GM13976 (cell line): Measurements from ENCODE around the gene UBXN6.

Source experiments
- DNase-seq: peaks from one replicate; pipeline ENCODE4 v3.0.0; 2012; ENCODE audit warnings: low spot score
- in situ Hi-C: fragments of 300-500 bp; cut with MboI; formaldehyde crosslinking; loops from one replicate; pipeline ENCODE4 v1.12.0; 2022; ENCODE audit warnings: low sequenced_read_pairs, mixed read lengths, inconsistent platforms; ENCODE audit not compliant: unreplicated experiment
- TF ChIP-seq, protein P1 (sequence below): IDR thresholded peaks from 2 replicates; pipeline ENCODE4 v1.5.1; 2012; ENCODE audit warnings: borderline replicate concordance, mild to moderate bottlenecking; ENCODE audit not compliant: insufficient read depth; ENCODE audit errors: extremely low read depth, missing control alignments, control extremely low read depth

The UBXN6 gene

GRCh38 chr19:4472174-4472974, 14.8 kb upstream of the UBXN6 start, which contains the start of gene HDGFL2:
Gene HDGFL2 (plus strand): TSS chr19:4472297. CDS start chr19:4472351, 54 bp downstream.
- in situ Hi-C loops, result no loop called here
- DNase-seq, result no peak
- TF ChIP-seq, protein P1, sequence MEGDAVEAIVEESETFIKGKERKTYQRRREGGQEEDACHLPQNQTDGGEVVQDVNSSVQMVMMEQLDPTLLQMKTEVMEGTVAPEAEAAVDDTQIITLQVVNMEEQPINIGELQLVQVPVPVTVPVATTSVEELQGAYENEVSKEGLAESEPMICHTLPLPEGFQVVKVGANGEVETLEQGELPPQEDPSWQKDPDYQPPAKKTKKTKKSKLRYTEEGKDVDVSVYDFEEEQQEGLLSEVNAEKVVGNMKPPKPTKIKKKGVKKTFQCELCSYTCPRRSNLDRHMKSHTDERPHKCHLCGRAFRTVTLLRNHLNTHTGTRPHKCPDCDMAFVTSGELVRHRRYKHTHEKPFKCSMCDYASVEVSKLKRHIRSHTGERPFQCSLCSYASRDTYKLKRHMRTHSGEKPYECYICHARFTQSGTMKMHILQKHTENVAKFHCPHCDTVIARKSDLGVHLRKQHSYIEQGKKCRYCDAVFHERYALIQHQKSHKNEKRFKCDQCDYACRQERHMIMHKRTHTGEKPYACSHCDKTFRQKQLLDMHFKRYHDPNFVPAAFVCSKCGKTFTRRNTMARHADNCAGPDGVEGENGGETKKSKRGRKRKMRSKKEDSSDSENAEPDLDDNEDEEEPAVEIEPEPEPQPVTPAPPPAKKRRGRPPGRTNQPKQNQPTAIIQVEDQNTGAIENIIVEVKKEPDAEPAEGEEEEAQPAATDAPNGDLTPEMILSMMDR, result no peak

DNA sequence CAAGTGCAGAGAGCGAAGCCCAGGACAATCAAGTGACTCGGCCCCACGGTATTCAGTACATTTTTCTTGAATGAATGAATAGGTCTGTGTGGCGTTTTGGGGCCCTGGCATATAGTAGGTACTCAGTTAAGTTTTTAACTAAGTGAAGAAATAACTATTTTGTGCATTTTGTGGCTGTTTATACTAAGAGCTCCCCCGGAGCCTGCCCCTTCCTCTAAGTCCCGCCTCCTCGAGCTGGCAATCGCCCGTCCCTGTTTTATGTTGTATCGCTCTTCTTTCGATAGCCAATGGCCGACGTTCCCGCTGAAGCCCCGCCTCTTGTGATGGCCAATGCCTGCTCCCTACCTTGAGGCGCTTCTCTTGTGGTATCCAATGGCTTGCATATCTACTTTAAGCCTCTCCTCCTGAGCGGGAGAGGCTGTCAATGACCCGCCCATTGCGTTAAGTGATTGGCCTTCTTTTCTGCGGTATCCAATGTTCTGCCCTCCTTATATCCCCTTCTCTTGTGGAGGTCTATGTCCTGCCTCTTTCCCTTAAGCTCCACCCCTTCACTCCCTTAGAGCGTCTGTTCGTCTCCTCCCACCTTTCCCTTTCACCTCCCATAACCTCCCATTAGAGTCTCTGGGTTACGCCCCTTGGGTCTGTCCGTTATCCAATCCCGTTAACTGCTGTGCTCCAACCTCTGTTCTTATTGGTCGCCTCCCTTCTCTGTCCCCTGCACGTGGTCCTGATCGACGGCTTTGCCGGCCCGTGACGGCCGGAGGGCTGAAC, 14.0 kb upstream of the UBXN6 start:
- TF ChIP-seq, protein P1, result no peak
- peak; percentile 98 for DNase-seq
- in situ Hi-C loops, result no loop called here

- TF ChIP-seq, protein P1, result no peak
- no peak for DNase-seq
- in situ Hi-C loops, result no loop called here
Observed at GRCh38 chr19:4467835-4468234, 10.2 kb upstream of the UBXN6 start.

DNA sequence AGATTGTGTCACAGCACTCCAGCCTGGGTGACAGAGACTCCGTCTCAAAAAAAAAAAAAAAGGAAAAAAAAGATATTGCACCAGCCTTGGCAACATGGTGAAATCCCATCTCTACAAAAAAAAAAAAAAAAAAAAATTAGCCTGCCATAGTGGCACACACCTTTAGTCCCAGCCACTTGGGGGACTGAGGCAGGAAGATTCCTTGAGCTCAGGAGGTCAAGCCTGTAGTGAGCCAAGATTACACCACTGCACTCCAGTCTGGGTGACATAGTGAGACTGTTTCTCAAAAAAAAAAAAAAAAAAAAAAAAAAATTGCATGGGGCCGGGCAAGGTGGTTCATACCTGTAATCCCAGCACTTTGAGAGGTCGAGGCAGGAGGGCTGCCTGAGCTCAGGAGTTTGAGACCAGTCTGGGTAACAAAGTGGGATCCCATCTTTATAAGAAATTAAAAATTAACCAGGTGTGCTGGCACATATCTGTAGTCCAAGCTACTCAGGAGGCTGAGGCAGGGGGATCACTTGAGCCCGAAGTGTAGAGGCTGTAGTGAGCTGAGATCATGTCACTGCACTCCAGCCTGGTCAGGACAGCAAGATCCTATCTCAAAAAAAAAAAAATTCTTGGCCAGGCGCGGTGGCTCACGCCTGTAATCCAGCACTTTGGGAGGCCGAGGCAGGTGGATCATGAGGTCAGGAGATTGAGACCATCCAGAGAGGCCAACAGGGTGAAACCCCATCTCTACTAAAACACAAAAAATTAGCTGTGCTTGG, 7.4 kb upstream of the UBXN6 start:
- TF ChIP-seq, protein P1, result no peak
- DNase-seq, result no peak
- in situ Hi-C loops, result no loop called here

DNA sequence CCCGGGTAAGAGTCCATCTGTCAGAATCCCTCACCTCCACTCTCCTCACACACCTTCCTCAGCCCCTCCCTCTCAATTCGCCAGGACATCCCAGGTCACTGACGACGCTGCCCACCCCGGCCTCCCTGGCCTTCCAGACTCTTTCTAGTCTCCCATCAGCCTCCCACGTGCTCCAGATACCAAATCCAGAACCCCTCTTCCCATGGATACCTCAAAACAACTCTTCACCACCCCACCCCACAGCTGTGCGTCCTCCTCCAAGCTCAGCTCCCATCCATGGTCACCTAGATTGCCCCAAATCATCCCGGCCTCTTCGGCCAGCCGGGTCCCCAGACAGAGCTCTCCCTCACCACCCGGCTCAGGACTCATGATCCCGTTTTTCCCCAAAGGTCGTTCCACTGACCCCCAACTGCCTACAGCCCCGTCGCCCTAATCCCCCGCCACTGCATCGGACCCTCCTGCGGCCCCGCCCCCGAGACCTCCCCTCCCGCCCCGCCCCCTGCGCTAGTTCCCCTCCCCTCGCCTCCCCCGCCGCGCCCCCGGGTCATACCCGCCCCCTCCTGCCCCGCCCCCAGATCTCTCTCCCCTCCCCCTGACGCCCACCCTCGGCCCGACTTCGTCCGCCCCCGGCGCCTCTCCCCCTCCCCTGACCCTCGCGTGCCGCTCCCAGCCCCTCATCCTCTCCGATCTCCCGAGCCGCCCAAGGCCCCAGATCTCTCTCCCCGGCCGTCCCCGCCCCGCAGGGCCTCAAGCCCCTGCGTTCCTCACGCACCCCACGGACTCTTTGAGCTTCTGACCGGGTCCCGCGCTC, 546 bp downstream of the UBXN6 start:
- DNase-seq, result peak; percentile 85
- in situ Hi-C loops, result no loop called here
- TF ChIP-seq, protein P1, result no peak
